ENCODE data around the gene MPIG6B.

The MPIG6B gene

GRCh38 chr6:31722173-31722572 lies 1.0 kb upstream of the MPIG6B start:
- no peak for DNase-seq

DNA sequence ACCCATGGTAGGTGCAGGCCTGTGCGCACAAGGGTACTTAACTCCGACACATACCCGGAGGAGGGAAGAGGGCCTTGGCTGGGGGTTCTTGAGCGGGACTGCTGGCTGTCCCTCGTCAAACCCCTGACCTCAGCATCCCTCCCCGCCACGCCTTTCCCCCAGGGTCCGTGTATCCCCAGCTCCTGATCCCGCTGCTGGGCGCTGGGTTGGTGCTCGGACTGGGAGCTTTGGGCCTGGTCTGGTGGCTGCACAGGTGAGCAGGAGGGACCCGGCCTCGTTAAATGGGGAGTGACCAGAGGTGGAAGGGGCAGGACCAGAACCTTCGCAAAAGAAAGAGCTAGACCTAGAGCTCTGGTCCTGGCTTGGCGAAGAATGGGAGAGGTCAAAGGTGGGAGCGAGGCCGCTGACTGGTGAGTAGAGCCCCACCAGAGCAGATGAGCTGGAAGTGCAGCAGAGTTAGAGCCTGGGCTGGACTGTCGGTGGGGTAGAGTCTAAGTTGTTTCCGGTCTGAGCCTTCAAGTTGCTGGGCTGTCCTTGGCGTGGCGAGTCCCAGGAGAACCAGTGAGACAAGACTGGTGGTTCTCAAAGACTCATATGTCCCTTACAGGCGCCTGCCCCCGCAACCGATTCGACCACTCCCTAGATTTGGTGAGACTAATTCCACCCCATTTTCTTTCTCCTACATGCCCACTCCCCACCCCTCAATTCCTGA lies 963 bp downstream of the MPIG6B start:
- no peak for DNase-seq

DNA sequence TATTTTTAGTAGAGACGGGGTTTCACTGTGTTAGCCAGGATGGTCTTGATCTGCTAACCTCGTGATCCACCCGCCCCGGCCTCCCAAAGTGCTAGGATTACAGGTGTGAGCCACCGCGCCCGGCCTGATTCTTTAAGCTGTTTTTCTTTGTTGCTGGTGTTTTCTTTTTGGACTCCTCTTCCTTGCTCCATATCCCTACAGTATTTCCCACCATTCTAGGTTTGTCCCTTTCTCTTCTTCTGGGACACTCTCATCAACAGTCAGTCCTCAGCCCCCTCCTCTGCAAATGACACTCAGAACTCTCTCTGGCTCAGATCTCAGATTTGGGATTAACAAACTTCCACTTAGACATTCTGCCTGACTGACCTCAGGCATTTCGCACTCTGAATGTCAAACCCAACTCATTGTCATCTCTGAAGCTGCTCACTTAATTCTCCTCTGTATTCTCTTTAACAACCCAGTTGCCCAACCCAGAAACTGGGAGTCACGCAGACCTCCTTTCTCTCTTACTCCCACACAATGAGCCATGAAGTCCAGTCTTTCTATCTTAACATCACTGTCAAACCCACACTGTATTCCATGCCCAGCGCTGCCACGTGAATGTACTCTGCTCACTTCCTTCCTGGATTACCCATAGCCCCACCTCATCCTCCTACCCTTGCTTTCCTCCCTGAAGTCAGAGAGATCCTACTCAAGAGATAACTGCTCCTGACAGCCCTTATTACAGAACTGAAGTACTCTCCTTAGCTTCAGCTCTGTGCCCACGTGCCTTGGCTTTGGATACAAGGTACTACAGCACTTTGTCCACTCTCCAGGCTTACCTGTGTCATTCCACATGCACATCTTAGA lies 2.6 kb downstream of the MPIG6B start:
- DNase-seq: no peak

GRCh38 chr6:31727034-31727716 lies 4.0 kb downstream of the MPIG6B start:
- DNase-seq: peak in 1 of 2 experiments; percentile 21

DNA sequence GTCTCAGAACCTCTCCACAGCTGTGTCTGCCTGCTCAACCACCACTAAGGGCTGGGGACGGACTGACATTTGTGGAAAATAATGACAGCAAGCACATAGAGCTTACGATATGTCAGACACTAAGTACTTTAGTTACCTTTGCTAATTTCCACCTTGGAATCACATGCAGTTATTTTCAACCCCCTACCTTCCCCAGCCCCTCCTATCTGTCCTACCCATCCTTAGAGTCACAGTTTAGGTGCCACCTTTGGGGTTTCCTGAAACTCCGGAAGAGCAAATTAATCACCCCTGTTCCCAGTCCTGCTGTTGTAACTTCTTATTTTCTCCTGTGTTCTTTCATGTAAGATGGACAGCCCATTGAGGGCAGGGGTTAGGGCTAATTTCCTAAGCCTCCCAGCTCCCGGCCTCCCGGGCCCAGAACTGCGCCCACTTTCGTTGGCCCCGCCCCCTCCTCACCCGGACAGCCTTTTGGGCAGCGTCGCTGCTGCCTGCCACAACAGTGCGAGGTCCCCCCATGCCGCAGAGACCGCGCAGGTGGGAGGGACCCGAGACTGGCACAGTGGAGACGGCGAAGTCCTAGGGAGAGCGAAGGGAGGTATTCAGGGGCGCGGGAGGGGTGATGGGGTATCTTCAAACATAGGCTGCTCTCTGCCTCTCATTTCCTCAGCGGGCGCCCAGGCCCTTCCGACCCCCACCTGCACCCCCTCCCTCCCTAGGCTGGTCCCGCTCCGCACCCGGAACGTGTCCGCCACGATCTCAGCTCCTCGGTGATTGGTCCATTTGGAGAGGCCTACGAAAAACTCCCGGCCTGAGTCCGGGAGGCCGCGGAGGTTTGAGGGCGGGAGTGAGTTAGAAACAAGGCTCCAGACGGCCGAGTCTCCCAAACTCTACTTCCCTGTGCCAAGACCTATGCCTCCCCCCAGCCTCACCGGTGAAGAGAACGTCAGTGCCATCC lies 4.8 kb downstream of the MPIG6B start:
- no peak for DNase-seq

GRCh38 chr6:31728767-31729514 lies 5.8 kb downstream of the MPIG6B start, which contains the start of gene DDAH2:
DDAH2 (minus strand) TSS chr6:31729299; CDS start chr6:31729161, 138 bp downstream.
- no peak for DNase-seq

DNA sequence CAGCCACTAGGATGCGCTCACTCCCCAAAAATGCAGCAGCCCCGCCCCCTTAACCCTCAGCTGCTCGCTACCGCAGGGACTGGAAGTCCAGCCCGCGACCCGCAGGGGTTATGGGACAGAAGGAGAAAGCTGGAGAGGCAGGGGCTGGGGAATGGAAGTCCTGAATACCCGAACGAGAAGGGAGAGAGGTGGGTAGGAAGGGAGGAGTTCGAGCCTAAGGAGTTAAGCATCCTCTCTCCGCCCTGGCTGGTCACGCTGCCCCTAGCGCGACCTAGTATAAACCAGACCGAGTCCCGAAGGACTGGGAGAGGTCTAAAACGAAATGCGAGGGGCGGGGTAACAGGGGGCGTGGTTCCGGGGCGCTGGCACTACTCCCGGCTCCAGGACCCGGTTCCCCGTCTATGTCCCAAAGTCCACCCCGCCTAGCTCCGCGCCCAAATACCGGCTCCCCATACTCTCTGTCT lies 6.4 kb downstream of the MPIG6B start:
- peak; percentile 71 to 78 for DNase-seq

- DNase-seq: peak; percentile 53 to 66
These were observed 6.9 kb downstream of the MPIG6B start for GRCh38 chr6:31729979-31730630.

DNA sequence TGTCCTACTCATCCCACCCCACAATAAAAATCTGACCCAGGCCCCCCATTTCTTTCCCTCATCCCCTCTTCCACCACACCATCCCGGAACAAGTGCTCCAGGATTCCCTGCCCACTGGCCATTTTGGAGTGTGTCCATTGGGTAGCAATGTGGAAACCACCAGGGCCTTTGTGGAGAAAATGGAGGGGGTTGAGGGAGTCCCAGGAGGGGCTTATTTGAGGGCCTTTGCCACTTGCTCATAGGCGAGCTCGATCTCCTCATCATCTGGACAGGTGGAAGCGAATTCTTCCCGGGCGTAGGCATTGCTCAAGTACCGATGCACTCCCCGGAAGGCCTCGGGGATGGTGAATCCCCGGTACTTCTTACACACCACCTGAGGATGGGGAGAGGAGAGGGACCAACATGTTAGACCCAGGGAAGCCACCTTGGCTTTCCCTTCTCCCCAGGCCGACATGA lies 7.5 kb downstream of the MPIG6B start:
- DNase-seq: no peak

- DNase-seq: no peak
These were observed 8.9 kb downstream of the MPIG6B start for GRCh38 chr6:31732029-31732428.

DNA sequence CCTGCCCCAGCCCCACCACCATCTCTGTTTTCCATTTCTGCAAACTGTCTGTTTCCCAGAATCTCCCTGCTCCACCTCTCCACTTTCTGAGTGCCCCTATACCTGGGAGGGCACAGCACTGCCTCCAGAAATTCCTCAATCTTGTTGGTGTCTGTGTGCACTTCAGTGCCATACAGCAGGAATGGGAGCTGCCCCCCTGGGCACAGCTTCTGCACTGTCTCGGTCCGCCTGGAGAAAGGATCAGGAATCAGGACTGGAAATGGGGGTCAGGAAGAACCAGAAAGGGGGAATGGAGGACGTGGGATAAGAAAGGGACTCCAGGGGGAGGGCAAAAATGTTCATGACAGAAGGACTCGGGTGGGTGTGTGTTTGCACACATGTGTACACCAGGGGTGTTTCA lies 10.6 kb downstream of the MPIG6B start:
- DNase-seq: no peak

DNA sequence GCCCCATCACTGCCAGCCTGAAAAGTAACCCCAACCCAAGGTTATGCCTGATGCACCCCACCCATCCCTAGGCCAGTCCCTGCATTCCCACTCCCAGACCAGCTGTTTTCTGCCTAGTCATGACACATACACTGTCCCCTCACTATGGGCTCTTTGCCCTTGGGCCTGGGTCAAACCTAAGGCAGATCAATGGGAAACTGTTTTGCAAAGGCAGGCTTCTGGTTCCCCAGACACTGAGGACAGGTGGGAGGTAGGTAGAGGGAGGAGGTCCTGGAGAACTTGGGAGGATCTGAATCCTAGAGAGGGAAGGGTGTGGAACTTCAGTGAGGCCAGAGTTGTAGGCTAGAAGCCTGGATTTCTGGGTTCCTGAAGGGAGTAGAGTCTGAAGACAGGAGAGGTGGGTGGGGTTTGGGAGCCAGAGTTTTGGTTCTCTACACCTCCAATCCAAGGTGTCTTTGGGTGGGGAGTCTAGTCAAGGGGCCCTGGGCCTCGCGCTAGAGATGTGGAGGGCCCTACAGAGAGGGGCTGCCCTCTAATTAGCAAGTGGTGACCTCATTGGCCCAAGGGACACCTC lies 11.2 kb downstream of the MPIG6B start:
- DNase-seq: no peak

GRCh38 chr6:31734821-31735406 lies 11.7 kb downstream of the MPIG6B start:
- DNase-seq: peak; percentile 38 to 58

- peak; percentile 78 to 79 for DNase-seq
These were observed 13.0 kb downstream of the MPIG6B start, which contains the start of gene CLIC1 for GRCh38 chr6:31736021-31736767. CLIC1 (minus strand) TSS chr6:31736530; CDS start chr6:31736300, 230 bp downstream.

GRCh38 chr6:31736768-31737314 lies 13.7 kb downstream of the MPIG6B start:
- no peak for DNase-seq

GRCh38 chr6:31737315-31737990 lies 14.3 kb downstream of the MPIG6B start:
- no peak for DNase-seq

- DNase-seq: peak; percentile 30 to 71
These were observed 15.1 kb downstream of the MPIG6B start for GRCh38 chr6:31737991-31738979.

Data from stimulated activated CD4-positive, alpha-beta T cell treated with anti-CD3 and anti-CD28 coated beads, Interleukin-4, amount 100 ng/mL, for 4 hours (primary cell).